ENCODE data around the gene ULK2.

ULK2 gene

GRCh38 chr17:19724501-19725420 is 143.0 kb downstream of the ULK2 start:
- DNase-seq, result no peak

DNA sequence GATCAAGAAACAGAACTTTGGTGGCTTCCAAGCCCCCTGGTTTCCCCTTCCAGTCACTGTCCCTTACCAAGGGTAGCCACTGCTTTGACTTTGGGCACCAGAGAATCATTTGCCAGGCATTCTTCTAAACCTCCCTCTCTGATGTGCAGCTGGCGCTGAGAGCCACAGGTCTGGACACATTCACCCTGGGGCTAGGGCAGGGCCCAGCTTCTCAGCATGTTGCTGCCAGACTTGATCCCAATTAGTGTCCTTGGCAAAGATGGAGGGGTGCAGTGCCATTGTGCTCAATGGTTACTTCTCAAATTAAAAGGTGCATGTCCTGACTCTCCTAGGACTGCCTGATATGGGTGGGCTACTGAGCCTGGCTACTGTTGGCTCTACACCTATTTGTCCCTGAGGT is 143.8 kb downstream of the ULK2 start:
- no peak for DNase-seq
